HepG2 (cell line): ENCODE data around the gene GGA2. TPM values are rescaled to one million over a fixed set of nuclear protein-coding genes. Genes with fewer than 3 reads are reported as not detected.

Experiments used
- HES4 ChIP-seq: sonication (generic); formaldehyde crosslinking; IDR thresholded peaks from 2 replicates; pipeline ENCODE4 v1.9.0; 2021; ENCODE audit warnings: mild to moderate bottlenecking, missing genetic modification reagents, borderline replicate concordance
- MXD1 ChIP-seq: sonication (generic); formaldehyde crosslinking; IDR thresholded peaks from 2 replicates; pipeline ENCODE4 v1.4.0; 2020; ENCODE audit warnings: mild to moderate bottlenecking, missing genetic modification reagents
- NFKB2 ChIP-seq: sonication (generic); formaldehyde crosslinking; IDR thresholded peaks from 2 replicates; pipeline ENCODE4 v1.4.0; 2020; ENCODE audit warnings: missing genetic modification reagents, borderline replicate concordance
- NR2C2 ChIP-seq: sonication (generic); formaldehyde crosslinking; IDR thresholded peaks from 2 replicates; pipeline ENCODE4 v1.4.0; 2020; ENCODE audit warnings: missing genetic modification reagents, mild to moderate bottlenecking, moderate library complexity, borderline replicate concordance
- PATZ1 ChIP-seq: sonication (generic); formaldehyde crosslinking; IDR thresholded peaks from 2 replicates; pipeline ENCODE4 v1.4.0; 2020; ENCODE audit warnings: missing genetic modification reagents
- SIN3B ChIP-seq: fragments of 150-350 bp; IDR thresholded peaks from 2 replicates; pipeline ENCODE4 v1.6.1; 2014; ENCODE audit warnings: low read length
- TFE3 ChIP-seq: IDR thresholded peaks from 2 replicates; pipeline ENCODE4 v1.6.1; 2016
- ZMYM2 ChIP-seq: sonication (generic); formaldehyde crosslinking; IDR thresholded peaks from 2 replicates; pipeline ENCODE4 v1.8.0; 2022; ENCODE audit warnings: mild to moderate bottlenecking, missing genetic modification reagents
- ZNF274 ChIP-seq: sonication (generic); formaldehyde crosslinking; IDR thresholded peaks from 2 replicates; pipeline ENCODE4 v1.5.1; 2020; ENCODE audit warnings: mild to moderate bottlenecking, missing genetic modification reagents
- ZNF329 ChIP-seq: sonication (generic); formaldehyde crosslinking; IDR thresholded peaks from 2 replicates; pipeline ENCODE4 v1.9.0; 2021; ENCODE audit warnings: low read depth, mild to moderate bottlenecking, missing genetic modification reagents
- ZNF33A ChIP-seq: sonication (generic); formaldehyde crosslinking; IDR thresholded peaks from 2 replicates; pipeline ENCODE4 v1.5.1; 2020; ENCODE audit warnings: missing genetic modification reagents, mild to moderate bottlenecking, moderate library complexity, borderline replicate concordance
- ZNF790 ChIP-seq: sonication (generic); formaldehyde crosslinking; IDR thresholded peaks from 2 replicates; pipeline ENCODE4 v1.8.0; 2022; ENCODE audit warnings: missing genetic modification reagents, mild to moderate bottlenecking, borderline replicate concordance
- polyA plus RNA-seq, 8 experiments: library from polyadenylated mRNA; depleted of rRNA in 3 of 8; stranded (reverse) in 7 of 8; unstranded in 1 of 8; fragments of >200 nt; fragmentation: Illumina TruSeq in 4 of 8; extraction: Trizol in 4 of 8; gene quantifications; 2 replicates each; pipeline versions ENCODE4 v1.2.1 to v1.2.3, GENCODE V29; 2011 to 2016; ENCODE audit warnings: low read depth in 4 of 8, missing spikeins in 1 of 8, mixed read lengths in 1 of 8; ENCODE audit not compliant: insufficient read depth in 1 of 8
- total RNA-seq, 5 experiments: library from RNA; depleted of rRNA; stranded (reverse); fragments of >200 nt; fragmentation: Illumina TruSeq; extraction: Trizol; gene quantifications; 2 replicates each; pipeline ENCODE4 v1.2.3, GENCODE V29; 2016; ENCODE audit warnings: low read depth in 1 of 5
- TF ChIP-seq, protein P1 (sequence below): sonication (generic); formaldehyde crosslinking; conservative IDR thresholded peaks from 2 replicates; pipeline ENCODE4 v1.4.0; 2020; ENCODE audit warnings: missing genetic modification reagents
- TF ChIP-seq, protein P2 (sequence below): sonication (generic); formaldehyde crosslinking; IDR thresholded peaks from 2 replicates; pipeline ENCODE4 v1.4.0; 2020; ENCODE audit warnings: missing genetic modification reagents
- TF ChIP-seq, protein P3 (sequence below): IDR thresholded peaks from 2 replicates; pipeline ENCODE4 v1.6.1; 2012; ENCODE audit warnings: low read depth, low read length, improper control_type of control experiment

Gene GGA2
- total and polyA plus RNA-seq, 2 of the 13 experiments (the other 11 are each of a cell fraction or from before 2014, with no cell fraction given): 51.5 to 69.8 TPM

DNA sequence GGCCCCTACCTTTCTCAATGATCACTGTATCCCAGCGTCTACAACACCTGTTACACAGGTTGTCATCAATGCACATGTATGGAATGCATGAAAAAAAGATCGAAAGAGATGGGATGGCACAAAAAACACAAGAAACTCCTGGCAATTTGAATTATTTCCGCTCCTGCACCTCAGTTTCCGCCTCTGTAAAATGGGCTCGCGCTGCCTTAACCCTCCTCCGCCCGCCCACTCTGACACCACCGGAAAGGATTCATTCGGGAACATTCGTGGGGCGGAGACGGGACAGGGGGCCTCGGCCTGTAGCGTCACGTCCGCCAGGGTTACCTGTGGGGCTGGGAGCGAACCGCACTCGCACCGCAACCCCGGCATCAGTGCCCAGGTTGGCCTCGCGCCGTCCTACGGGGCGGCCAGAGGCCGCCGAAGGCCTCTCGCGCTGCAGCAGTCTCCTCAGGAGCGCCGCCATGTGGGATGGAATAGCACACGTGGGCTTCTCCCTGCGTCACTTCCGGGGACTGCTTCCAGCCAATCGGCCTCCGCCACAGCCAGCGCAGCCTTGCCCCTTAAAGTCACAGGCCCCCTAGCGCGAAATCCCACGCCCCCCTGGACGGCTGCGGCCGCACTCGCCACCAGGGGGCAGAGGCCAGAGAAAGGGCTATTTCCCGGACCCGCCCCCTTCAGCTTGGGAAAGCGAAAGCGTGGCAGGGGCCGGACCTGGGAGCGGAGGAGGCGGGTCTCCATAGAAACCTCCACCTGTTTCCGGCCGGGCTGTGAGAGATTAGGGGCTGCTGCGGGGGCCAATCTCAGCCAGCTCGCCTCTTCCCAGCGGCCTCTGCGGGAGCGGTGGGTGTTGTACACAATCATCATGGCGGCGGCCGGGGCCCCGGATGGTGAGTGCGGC lies 46.8 kb upstream of the GGA2 start, which contains the start of the genes EARS2 and UBFD1 (continued):
- TF ChIP-seq PATZ1 (peak; percentile 96), HES4 (CRISPR knock-in tag) (peak; percentile 55; the same call in 1 of the 2 replicates), ZNF274 (CRISPR knock-in tag) (peak; percentile 98), TFE3 (CRISPR knock-in tag) (peak; percentile 62), ZNF33A (CRISPR knock-in tag) (peak; percentile 30; the same call in 1 of the 2 replicates), NR2C2 (CRISPR knock-in tag) (peak; percentile 97), SIN3B (peak; percentile 79), NFKB2 (peak; percentile 98), MXD1 (CRISPR knock-in tag) (peak; percentile 100), ZNF790 (CRISPR knock-in tag) (peak; percentile 73; the same call in 1 of the 2 replicates), ZNF329 (CRISPR knock-in tag) (no peak), ZMYM2 (peak; percentile 99)
- TF ChIP-seq, protein P1, sequence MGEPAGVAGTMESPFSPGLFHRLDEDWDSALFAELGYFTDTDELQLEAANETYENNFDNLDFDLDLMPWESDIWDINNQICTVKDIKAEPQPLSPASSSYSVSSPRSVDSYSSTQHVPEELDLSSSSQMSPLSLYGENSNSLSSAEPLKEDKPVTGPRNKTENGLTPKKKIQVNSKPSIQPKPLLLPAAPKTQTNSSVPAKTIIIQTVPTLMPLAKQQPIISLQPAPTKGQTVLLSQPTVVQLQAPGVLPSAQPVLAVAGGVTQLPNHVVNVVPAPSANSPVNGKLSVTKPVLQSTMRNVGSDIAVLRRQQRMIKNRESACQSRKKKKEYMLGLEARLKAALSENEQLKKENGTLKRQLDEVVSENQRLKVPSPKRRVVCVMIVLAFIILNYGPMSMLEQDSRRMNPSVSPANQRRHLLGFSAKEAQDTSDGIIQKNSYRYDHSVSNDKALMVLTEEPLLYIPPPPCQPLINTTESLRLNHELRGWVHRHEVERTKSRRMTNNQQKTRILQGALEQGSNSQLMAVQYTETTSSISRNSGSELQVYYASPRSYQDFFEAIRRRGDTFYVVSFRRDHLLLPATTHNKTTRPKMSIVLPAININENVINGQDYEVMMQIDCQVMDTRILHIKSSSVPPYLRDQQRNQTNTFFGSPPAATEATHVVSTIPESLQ (CRISPR knock-in tag): peak; percentile 27; the same call in 1 of the 2 replicates
- TF ChIP-seq, protein P2, sequence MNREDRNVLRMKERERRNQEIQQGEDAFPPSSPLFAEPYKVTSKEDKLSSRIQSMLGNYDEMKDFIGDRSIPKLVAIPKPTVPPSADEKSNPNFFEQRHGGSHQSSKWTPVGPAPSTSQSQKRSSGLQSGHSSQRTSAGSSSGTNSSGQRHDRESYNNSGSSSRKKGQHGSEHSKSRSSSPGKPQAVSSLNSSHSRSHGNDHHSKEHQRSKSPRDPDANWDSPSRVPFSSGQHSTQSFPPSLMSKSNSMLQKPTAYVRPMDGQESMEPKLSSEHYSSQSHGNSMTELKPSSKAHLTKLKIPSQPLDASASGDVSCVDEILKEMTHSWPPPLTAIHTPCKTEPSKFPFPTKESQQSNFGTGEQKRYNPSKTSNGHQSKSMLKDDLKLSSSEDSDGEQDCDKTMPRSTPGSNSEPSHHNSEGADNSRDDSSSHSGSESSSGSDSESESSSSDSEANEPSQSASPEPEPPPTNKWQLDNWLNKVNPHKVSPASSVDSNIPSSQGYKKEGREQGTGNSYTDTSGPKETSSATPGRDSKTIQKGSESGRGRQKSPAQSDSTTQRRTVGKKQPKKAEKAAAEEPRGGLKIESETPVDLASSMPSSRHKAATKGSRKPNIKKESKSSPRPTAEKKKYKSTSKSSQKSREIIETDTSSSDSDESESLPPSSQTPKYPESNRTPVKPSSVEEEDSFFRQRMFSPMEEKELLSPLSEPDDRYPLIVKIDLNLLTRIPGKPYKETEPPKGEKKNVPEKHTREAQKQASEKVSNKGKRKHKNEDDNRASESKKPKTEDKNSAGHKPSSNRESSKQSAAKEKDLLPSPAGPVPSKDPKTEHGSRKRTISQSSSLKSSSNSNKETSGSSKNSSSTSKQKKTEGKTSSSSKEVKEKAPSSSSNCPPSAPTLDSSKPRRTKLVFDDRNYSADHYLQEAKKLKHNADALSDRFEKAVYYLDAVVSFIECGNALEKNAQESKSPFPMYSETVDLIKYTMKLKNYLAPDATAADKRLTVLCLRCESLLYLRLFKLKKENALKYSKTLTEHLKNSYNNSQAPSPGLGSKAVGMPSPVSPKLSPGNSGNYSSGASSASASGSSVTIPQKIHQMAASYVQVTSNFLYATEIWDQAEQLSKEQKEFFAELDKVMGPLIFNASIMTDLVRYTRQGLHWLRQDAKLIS: peak; percentile 58; the same call in 1 of the 2 replicates
- TF ChIP-seq, protein P3, sequence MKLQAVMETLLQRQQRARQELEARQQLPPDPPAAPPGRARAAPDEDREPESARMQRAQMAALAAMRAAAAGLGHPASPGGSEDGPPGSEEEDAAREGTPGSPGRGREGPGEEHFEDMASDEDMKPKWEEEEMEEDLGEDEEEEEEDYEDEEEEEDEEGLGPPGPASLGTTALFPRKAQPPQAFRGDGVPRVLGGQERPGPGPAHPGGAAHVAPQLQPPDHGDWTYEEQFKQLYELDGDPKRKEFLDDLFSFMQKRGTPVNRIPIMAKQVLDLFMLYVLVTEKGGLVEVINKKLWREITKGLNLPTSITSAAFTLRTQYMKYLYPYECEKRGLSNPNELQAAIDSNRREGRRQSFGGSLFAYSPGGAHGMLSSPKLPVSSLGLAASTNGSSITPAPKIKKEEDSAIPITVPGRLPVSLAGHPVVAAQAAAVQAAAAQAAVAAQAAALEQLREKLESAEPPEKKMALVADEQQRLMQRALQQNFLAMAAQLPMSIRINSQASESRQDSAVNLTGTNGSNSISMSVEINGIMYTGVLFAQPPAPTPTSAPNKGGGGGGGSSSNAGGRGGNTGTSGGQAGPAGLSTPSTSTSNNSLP: no peak
